ENCODE data around the gene SEMA4D.

SEMA4D gene

GRCh38 chr9:89363311-89363670 is 134.6 kb downstream of the SEMA4D start:
- H3K4ac ChIP-seq (ENCODE audit: low read length) = no peak overlapping the region
- no peaks in the 10 kb centered on the region for H3K27me3 ChIP-seq (ENCODE audit: control insufficient read depth in 3 of 3, insufficient read depth in 3 of 3, low read depth in 1 of 3, low read length in 3 of 3)
- no peak overlapping the region for H2BK120ac ChIP-seq (ENCODE audit: low read depth, low read length)
- no peak overlapping the region for H4K8ac ChIP-seq (ENCODE audit: low read depth, low read length)
- H2AK5ac ChIP-seq (ENCODE audit: low read depth, low read length) = no peak overlapping the region
- no peak overlapping the region for H2BK12ac ChIP-seq (ENCODE audit: low read length)
- H2BK15ac ChIP-seq (ENCODE audit: low read length) = no peak overlapping the region
- H3K79me1 ChIP-seq (ENCODE audit: low read depth, low read length) = no peaks in the 10 kb centered on the region
- H3K4me3 ChIP-seq (ENCODE audit: low read length in 2 of 2) = no peak overlapping the region
- H3K9ac ChIP-seq (ENCODE audit: low read depth, low read length, poor library complexity) = no peak overlapping the region
- no peak overlapping the region for H3K14ac ChIP-seq (ENCODE audit: low read length)
- DNase-seq (ENCODE audit: low spot score) = no peak
- WGBS, 2 donors (ENCODE audit: extremely low coverage in 2 of 2, insufficient read length in 2 of 2, insufficient replicate concordance in 1 of 2) = no CpG with 5 or more reads among the region's 6 CpGs
- H4K91ac ChIP-seq (ENCODE audit: low read depth, low read length, poor library complexity) = no peak overlapping the region
- H3K27ac ChIP-seq (replicated peaks; ENCODE audit: low read length) = no peak overlapping the region
- no peak overlapping the region for H3K23ac ChIP-seq (ENCODE audit: low read depth, low read length, poor library complexity)
- H2AFZ ChIP-seq (ENCODE audit: low read length) = no peak overlapping the region
- H3K4me2 ChIP-seq (ENCODE audit: insufficient read depth, low read length, poor library complexity, severe bottlenecking) = no peak overlapping the region
- no peaks in the 10 kb centered on the region for H3K4me1 ChIP-seq (ENCODE audit: control insufficient read depth in 2 of 2, insufficient read depth in 1 of 2, low read depth in 1 of 2, low read length in 2 of 2)
- no peak overlapping the region for H3K18ac ChIP-seq (ENCODE audit: low read length)
- H3K36me3 ChIP-seq (replicated peaks in 1 of 2; ENCODE audit: control insufficient read depth in 2 of 2, insufficient read depth in 2 of 2, low read length in 2 of 2) = peaks cover 25 to 49% of the 10 kb centered on the region in 2 donors
- no peak overlapping the region for H2BK5ac ChIP-seq (ENCODE audit: low read length)
- no peaks in the 10 kb centered on the region for H3K9me3 ChIP-seq (replicated peaks in 1 of 2; ENCODE audit: control insufficient read depth in 2 of 2, insufficient read depth in 1 of 2, low read depth in 1 of 2, low read length in 2 of 2)

- H2BK5ac ChIP-seq (ENCODE audit: low read length) = no peak overlapping the region
- H3K4me3 ChIP-seq (ENCODE audit: low read length in 2 of 2) = no peak overlapping the region
- H3K4me1 ChIP-seq (ENCODE audit: control insufficient read depth in 2 of 2, insufficient read depth in 1 of 2, low read depth in 1 of 2, low read length in 2 of 2) = no peaks in the 10 kb centered on the region
- H2BK15ac ChIP-seq (ENCODE audit: low read length) = no peak overlapping the region
- H3K27ac ChIP-seq (replicated peaks; ENCODE audit: low read length) = no peak overlapping the region
- H3K23ac ChIP-seq (ENCODE audit: low read depth, low read length, poor library complexity) = no peak overlapping the region
- H3K27me3 ChIP-seq (ENCODE audit: control insufficient read depth in 3 of 3, insufficient read depth in 3 of 3, low read depth in 1 of 3, low read length in 3 of 3) = no peaks in the 10 kb centered on the region
- H3K14ac ChIP-seq (ENCODE audit: low read length) = no peak overlapping the region
- no peak overlapping the region for H3K4me2 ChIP-seq (ENCODE audit: insufficient read depth, low read length, poor library complexity, severe bottlenecking)
- H4K91ac ChIP-seq (ENCODE audit: low read depth, low read length, poor library complexity) = no peak overlapping the region
- WGBS, 2 donors (ENCODE audit: extremely low coverage in 2 of 2, insufficient read length in 2 of 2, insufficient replicate concordance in 1 of 2) = no CpG with 5 or more reads among the region's 10 CpGs
- no peak overlapping the region for H3K9ac ChIP-seq (ENCODE audit: low read depth, low read length, poor library complexity)
- H2BK12ac ChIP-seq (ENCODE audit: low read length) = no peak overlapping the region
- H3K36me3 ChIP-seq (replicated peaks in 1 of 2; ENCODE audit: control insufficient read depth in 2 of 2, insufficient read depth in 2 of 2, low read length in 2 of 2) = peaks cover 30 to 54% of the 10 kb centered on the region in 2 donors
- H2AFZ ChIP-seq (ENCODE audit: low read length) = no peak overlapping the region
- no peak overlapping the region for H3K4ac ChIP-seq (ENCODE audit: low read length)
- H3K79me1 ChIP-seq (ENCODE audit: low read depth, low read length) = no peaks in the 10 kb centered on the region
- H3K18ac ChIP-seq (ENCODE audit: low read length) = no peak overlapping the region
- no peak overlapping the region for H2BK120ac ChIP-seq (ENCODE audit: low read depth, low read length)
- H2AK5ac ChIP-seq (ENCODE audit: low read depth, low read length) = no peak overlapping the region
- H4K8ac ChIP-seq (ENCODE audit: low read depth, low read length) = no peak overlapping the region
- H3K9me3 ChIP-seq (replicated peaks in 1 of 2; ENCODE audit: control insufficient read depth in 2 of 2, insufficient read depth in 1 of 2, low read depth in 1 of 2, low read length in 2 of 2) = no peaks in the 10 kb centered on the region
- no peak for DNase-seq (ENCODE audit: low spot score)
These were observed 135.1 kb downstream of the SEMA4D start for GRCh38 chr9:89362647-89363310.

- Histone ChIP-seq H2AK5ac (ENCODE audit: low read depth, low read length) (no peak overlapping the region), H2BK120ac (ENCODE audit: low read depth, low read length) (no peak overlapping the region), H2BK5ac (ENCODE audit: low read length) (no peak overlapping the region), H4K91ac (ENCODE audit: low read depth, low read length, poor library complexity) (no peak overlapping the region), H2BK12ac (ENCODE audit: low read length) (no peak overlapping the region), H3K14ac (ENCODE audit: low read length) (no peak overlapping the region), H3K79me1 (ENCODE audit: low read depth, low read length) (no peaks in the 10 kb centered on the region), H3K4ac (ENCODE audit: low read length) (no peak overlapping the region), H3K4me1 (ENCODE audit: control insufficient read depth in 2 of 2, insufficient read depth in 1 of 2, low read depth in 1 of 2, low read length in 2 of 2) (no peaks in the 10 kb centered on the region), H3K27ac (replicated peaks; ENCODE audit: low read length) (no peak overlapping the region), H3K18ac (ENCODE audit: low read length) (no peak overlapping the region), H3K4me3 (ENCODE audit: low read length in 2 of 2) (no peak overlapping the region), H4K8ac (ENCODE audit: low read depth, low read length) (no peak overlapping the region), H3K27me3 (ENCODE audit: control insufficient read depth in 3 of 3, insufficient read depth in 3 of 3, low read depth in 1 of 3, low read length in 3 of 3) (no peaks in the 10 kb centered on the region), H2BK15ac (ENCODE audit: low read length) (no peak overlapping the region), H3K9me3 (replicated peaks in 1 of 2; ENCODE audit: control insufficient read depth in 2 of 2, insufficient read depth in 1 of 2, low read depth in 1 of 2, low read length in 2 of 2) (no peaks in the 10 kb centered on the region), H3K9ac (ENCODE audit: low read depth, low read length, poor library complexity) (no peak overlapping the region), H3K36me3 (replicated peaks in 1 of 2; ENCODE audit: control insufficient read depth in 2 of 2, insufficient read depth in 2 of 2, low read length in 2 of 2) (peaks cover 36 to 62% of the 10 kb centered on the region in 2 donors), H2AFZ (ENCODE audit: low read length) (no peak overlapping the region), H3K4me2 (ENCODE audit: insufficient read depth, low read length, poor library complexity, severe bottlenecking) (no peak overlapping the region), H3K23ac (ENCODE audit: low read depth, low read length, poor library complexity) (no peak overlapping the region)
- WGBS, 2 donors (ENCODE audit: extremely low coverage in 2 of 2, insufficient read length in 2 of 2, insufficient replicate concordance in 1 of 2) = no CpG with 5 or more reads among the region's 9 CpGs
- no peak for DNase-seq (ENCODE audit: low spot score)
These were observed 135.9 kb downstream of the SEMA4D start for GRCh38 chr9:89361816-89362646.

- Histone ChIP-seq H3K23ac (ENCODE audit: low read depth, low read length, poor library complexity) (no peak overlapping the region), H3K4me1 (ENCODE audit: control insufficient read depth in 2 of 2, insufficient read depth in 1 of 2, low read depth in 1 of 2, low read length in 2 of 2) (no peaks in the 10 kb centered on the region), H2AFZ (ENCODE audit: low read length) (no peak overlapping the region), H2BK12ac (ENCODE audit: low read length) (no peak overlapping the region), H3K18ac (ENCODE audit: low read length) (no peak overlapping the region), H3K4me3 (ENCODE audit: low read length in 2 of 2) (no peak overlapping the region), H3K14ac (ENCODE audit: low read length) (no peak overlapping the region), H2AK5ac (ENCODE audit: low read depth, low read length) (no peak overlapping the region), H3K9me3 (replicated peaks in 1 of 2; ENCODE audit: control insufficient read depth in 2 of 2, insufficient read depth in 1 of 2, low read depth in 1 of 2, low read length in 2 of 2) (no peaks in the 10 kb centered on the region), H2BK120ac (ENCODE audit: low read depth, low read length) (no peak overlapping the region), H3K4me2 (ENCODE audit: insufficient read depth, low read length, poor library complexity, severe bottlenecking) (no peak overlapping the region), H3K36me3 (replicated peaks in 1 of 2; ENCODE audit: control insufficient read depth in 2 of 2, insufficient read depth in 2 of 2, low read length in 2 of 2) (peaks cover 42 to 72% of the 10 kb centered on the region in 2 donors), H2BK5ac (ENCODE audit: low read length) (no peak overlapping the region), H3K79me1 (ENCODE audit: low read depth, low read length) (no peaks in the 10 kb centered on the region), H3K27me3 (ENCODE audit: control insufficient read depth in 3 of 3, insufficient read depth in 3 of 3, low read depth in 1 of 3, low read length in 3 of 3) (no peaks in the 10 kb centered on the region), H4K8ac (ENCODE audit: low read depth, low read length) (no peak overlapping the region), H4K91ac (ENCODE audit: low read depth, low read length, poor library complexity) (no peak overlapping the region), H2BK15ac (ENCODE audit: low read length) (no peak overlapping the region), H3K27ac (replicated peaks; ENCODE audit: low read length) (no peak overlapping the region), H3K9ac (ENCODE audit: low read depth, low read length, poor library complexity) (no peak overlapping the region), H3K4ac (ENCODE audit: low read length) (no peak overlapping the region)
- DNase-seq (ENCODE audit: low spot score) = no peak
- no CpG with 5 or more reads among the region's 6 CpGs for WGBS, 2 donors (ENCODE audit: extremely low coverage in 2 of 2, insufficient read length in 2 of 2, insufficient replicate concordance in 1 of 2)
These were observed 136.9 kb downstream of the SEMA4D start for GRCh38 chr9:89361031-89361430.

Measured in neuronal stem cell (in vitro differentiated cells).